CD4-positive, alpha-beta T cell treated with Interleukin-4 for 4 hours (primary cell): ENCODE data around the gene AFF1.

Experiments used
- DNase-seq: peaks from one replicate; pipeline ENCODE4 v3.0.0-alpha.2; 2020

AFF1 gene

GRCh38 chr4:86950831-86951525 lies 16.2 kb downstream of the AFF1 start:
- no peak for DNase-seq

GRCh38 chr4:86955888-86956451 lies 21.2 kb downstream of the AFF1 start:
- no peak for DNase-seq

GRCh38 chr4:86957215-86957614 lies 22.4 kb downstream of the AFF1 start:
- no peak for DNase-seq

- no peak for DNase-seq
These were observed 25.0 kb downstream of the AFF1 start for GRCh38 chr4:86959588-86960500.

- no peak for DNase-seq
These were observed 25.7 kb downstream of the AFF1 start for GRCh38 chr4:86960557-86960961.

- no peak for DNase-seq
These were observed 26.3 kb downstream of the AFF1 start for GRCh38 chr4:86961116-86961515.

- DNase-seq: no peak
These were observed 26.9 kb downstream of the AFF1 start for GRCh38 chr4:86961605-86962295.

GRCh38 chr4:86963697-86964096 lies 28.9 kb downstream of the AFF1 start:
- no peak for DNase-seq

- DNase-seq: no peak
These were observed 30.5 kb downstream of the AFF1 start for GRCh38 chr4:86965019-86965976.

GRCh38 chr4:86967073-86967472 lies 32.3 kb downstream of the AFF1 start:
- no peak for DNase-seq

GRCh38 chr4:86967798-86968197 lies 33.0 kb downstream of the AFF1 start:
- no peak for DNase-seq

GRCh38 chr4:86968547-86968946 lies 33.7 kb downstream of the AFF1 start:
- DNase-seq: no peak

- DNase-seq: no peak
These were observed 35.9 kb downstream of the AFF1 start for GRCh38 chr4:86970447-86971354.

- DNase-seq: no peak
These were observed 36.5 kb downstream of the AFF1 start for GRCh38 chr4:86971355-86971683.

GRCh38 chr4:86972997-86973396 lies 38.2 kb downstream of the AFF1 start:
- no peak for DNase-seq

GRCh38 chr4:86973668-86974067 lies 38.9 kb downstream of the AFF1 start:
- DNase-seq: no peak

GRCh38 chr4:86974551-86974994 lies 39.8 kb downstream of the AFF1 start:
- DNase-seq: no peak

- no peak for DNase-seq
These were observed 41.1 kb downstream of the AFF1 start for GRCh38 chr4:86975927-86976326.

- DNase-seq: no peak
These were observed 42.1 kb downstream of the AFF1 start for GRCh38 chr4:86976801-86977485.

GRCh38 chr4:86977621-86978184 lies 42.9 kb downstream of the AFF1 start:
- DNase-seq: peak; percentile 88
